Astrocyte of the spinal cord (primary cell): Measurements from ENCODE around the gene PLA2G15.

Experiments
- DNase-seq: peaks from one replicate; pipeline ENCODE4 v3.0.0; 2011; ENCODE audit warnings: low read depth, low spot score
- H3K4me3 ChIP-seq: 2 replicates; pipeline ENCODE4 v1.5.1; 2011; ENCODE audit warnings: low read depth, mild to moderate bottlenecking, low read length, moderate library complexity
- CTCF ChIP-seq: IDR thresholded peaks from 2 replicates; pipeline ENCODE4 v1.5.1; 2012; ENCODE audit warnings: low read depth, mild to moderate bottlenecking, low read length, inconsistent platforms
- in situ Hi-C: cut with HindIII; loops from 2 replicates; pipeline ENCODE4 v1.10.0; 2017; ENCODE audit warnings: low sequenced_read_pairs

The PLA2G15 gene

GRCh38 chr16:68251832-68252231 is 6.7 kb downstream of the PLA2G15 start:
- no peak overlapping the region for H3K4me3 ChIP-seq
- TF ChIP-seq CTCF, result no peak
- in situ Hi-C loops, result no loop called here
- no peak for DNase-seq

GRCh38 chr16:68252383-68252782 is 7.2 kb downstream of the PLA2G15 start:
- no peak for DNase-seq
- no peak overlapping the region for H3K4me3 ChIP-seq
- no peak for TF ChIP-seq CTCF
- in situ Hi-C loops, result no loop called here

- no peak overlapping the region for H3K4me3 ChIP-seq
- TF ChIP-seq CTCF, result no peak
- DNase-seq, result no peak
- in situ Hi-C loops, result no loop called here
These were observed 8.5 kb downstream of the PLA2G15 start for GRCh38 chr16:68253721-68254120.

GRCh38 chr16:68255712-68256111 is 10.5 kb downstream of the PLA2G15 start:
- no peak for TF ChIP-seq CTCF
- H3K4me3 ChIP-seq, result no peak overlapping the region
- in situ Hi-C loops, result no loop called here

GRCh38 chr16:68257251-68257905 is 12.2 kb downstream of the PLA2G15 start:
- in situ Hi-C loops, result no loop called here
- no peak for DNase-seq
- TF ChIP-seq CTCF, result no peak
- H3K4me3 ChIP-seq, result no peak overlapping the region

More at GRCh38 chr16:68255712-68256111, 10.5 kb downstream of the PLA2G15 start:
- DNase-seq, result no peak

- peak; percentile 46 for DNase-seq
- no peak overlapping the region for H3K4me3 ChIP-seq
- no peak for TF ChIP-seq CTCF
- in situ Hi-C loops, result no loop called here
These were observed 13.0 kb downstream of the PLA2G15 start for GRCh38 chr16:68257906-68258800.
